Measurements from ENCODE around the gene TMEM161A. TPM values are rescaled to one million over a fixed set of nuclear protein-coding genes. Genes with fewer than 3 reads are reported as not detected.

Gene TMEM161A
- total and polyA plus RNA-seq, 2 experiments from 2014 or later, result 38.9 to 59.5 TPM

GRCh38 chr19:19105365-19106055 lies 32.8 kb downstream of the TMEM161A start:
- Mint-ChIP-seq H3K9me3 (no peaks in the 10 kb centered on the region), H3K27me3 (ENCODE audit: insufficient read depth, low read depth, poor library complexity) (peaks cover 27% of the 10 kb centered on the region), H3K36me3 (ENCODE audit: low read depth) (peaks cover 7% of the 10 kb centered on the region; the same call in 1 of the 3 replicates), H3K4me3 (peak overlapping the region; percentile 89), H3K27ac (peak overlapping the region; percentile 98), H3K4me1 (peaks cover 20% of the 10 kb centered on the region)
- Histone ChIP-seq H3K36me3 (ENCODE audit: insufficient read depth) (no peaks in the 10 kb centered on the region), H3K4me1 (ENCODE audit: insufficient read depth) (peaks cover 18% of the 10 kb centered on the region), H3K4me2 (peak overlapping the region; percentile 82), H4K20me1 (replicated peaks; ENCODE audit: insufficient read depth) (no peaks in the 10 kb centered on the region; the same call in 1 of the 2 replicates), H3K27me3 (ENCODE audit: insufficient read depth) (no peaks in the 10 kb centered on the region; the same call in 1 of the 2 replicates), H3K9me2 (ENCODE audit: insufficient read depth) (no peaks in the 10 kb centered on the region), H3K79me2 (replicated peaks; ENCODE audit: insufficient read depth) (no peaks in the 10 kb centered on the region), H2AFZ (peak overlapping the region; percentile 82; the same call in 1 of the 2 replicates), H3F3A (replicated peaks; ENCODE audit: low read depth) (0 out of 2 replicates have a peak, but pooled peaks cover 17% of the 10 kb centered on the region), H3K4me3 (peak overlapping the region; percentile 78), H3K27ac (ENCODE audit: low read depth) (peak overlapping the region; percentile 93)
- ATAC-seq (peak; percentile 86), DNase-seq (ENCODE audit: low spot score) (peak; percentile 96)
- TF ChIP-seq ETS1 (IDR thresholded peaks at IDR 0.05) (0 out of 2 replicates have a peak, but pooled peaks have one; percentile 50), EZH2phosphoT487 (IDR thresholded peaks at IDR 0.05; ENCODE audit: unreplicated experiment) (no peak), POLR2AphosphoS5 (IDR thresholded peaks at IDR 0.05; ENCODE audit: low read depth) (peak; percentile 98), NANOG (IDR thresholded peaks at IDR 0.05; ENCODE audit: borderline replicate concordance) (no peak), STAT1 (IDR thresholded peaks at IDR 0.05; ENCODE audit: unreplicated experiment) (no peak), CTCF (conservative IDR thresholded peaks at IDR 0.05; ENCODE audit: low read depth in 2 of 2) (no peak), ZNF114 (CRISPR knock-in tag; IDR thresholded peaks at IDR 0.05) (no peak), JUNB (IDR thresholded peaks at IDR 0.05; ENCODE audit: unreplicated experiment) (peak; percentile 7), ZNF462 (CRISPR knock-in tag; IDR thresholded peaks at IDR 0.05) (no peak), CREB1 (CRISPR knock-in tag; IDR thresholded peaks at IDR 0.05; ENCODE audit: low read depth) (no peak), ZNF331 (CRISPR knock-in tag; IDR thresholded peaks at IDR 0.05; ENCODE audit: low read depth) (no peak), REST (IDR thresholded peaks at IDR 0.05; ENCODE audit: unreplicated experiment) (no peak), EZH2 (IDR thresholded peaks at IDR 0.05; ENCODE audit: low read depth, unreplicated experiment) (no peak)

Data from GM23338 (cell line).